NCI-H524 (cell line): ENCODE results near the gene KRT79.

Source experiments
- DNase-seq, 2 experiments: peaks; one replicate each; lab custom pipeline; 2025; lab: John Stamatoyannopoulos, UW

The KRT79 gene

DNA sequence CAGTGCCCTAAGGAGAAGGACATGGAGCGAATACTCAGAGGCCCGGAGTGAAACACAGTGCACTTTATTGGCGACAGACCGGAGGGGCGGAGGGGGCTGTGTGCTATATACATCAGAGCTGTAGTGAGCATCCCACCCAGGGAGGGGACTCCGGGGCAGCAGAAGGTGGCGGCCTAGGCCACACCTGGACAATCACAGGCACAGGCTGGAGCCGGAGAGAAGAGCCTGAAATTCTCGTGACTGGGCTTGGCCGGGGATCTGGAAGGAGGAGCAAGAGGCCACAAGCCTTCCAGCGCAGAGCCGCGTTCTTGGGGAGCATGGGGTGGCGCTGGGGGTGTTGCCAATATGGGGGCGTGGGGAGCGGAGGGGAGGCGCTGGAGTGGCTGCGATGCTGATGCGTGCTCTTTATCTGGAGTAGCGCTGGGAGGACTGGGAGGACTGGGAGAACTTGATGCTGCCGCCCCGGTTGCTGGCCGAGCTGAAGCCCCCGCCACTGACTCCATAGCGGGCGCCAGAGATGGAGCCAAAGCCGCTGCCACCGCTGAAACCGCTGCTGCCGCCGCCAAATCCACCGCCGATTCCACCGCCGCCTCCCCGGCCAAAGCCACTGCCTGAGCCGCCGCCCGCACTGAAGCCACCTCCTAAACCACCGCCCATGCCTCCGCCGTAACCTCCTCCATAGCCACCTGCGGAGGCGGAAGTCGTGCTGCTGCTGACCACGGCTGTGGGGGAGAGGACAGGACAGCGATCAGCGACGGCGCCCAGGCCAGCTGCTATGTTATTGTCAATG is 44.3 kb downstream of the KRT79 start:
- no peak for DNase-seq

- DNase-seq: no peak
Observed at GRCh38 chr12:52788876-52789636, 45.1 kb downstream of the KRT79 start.

DNA sequence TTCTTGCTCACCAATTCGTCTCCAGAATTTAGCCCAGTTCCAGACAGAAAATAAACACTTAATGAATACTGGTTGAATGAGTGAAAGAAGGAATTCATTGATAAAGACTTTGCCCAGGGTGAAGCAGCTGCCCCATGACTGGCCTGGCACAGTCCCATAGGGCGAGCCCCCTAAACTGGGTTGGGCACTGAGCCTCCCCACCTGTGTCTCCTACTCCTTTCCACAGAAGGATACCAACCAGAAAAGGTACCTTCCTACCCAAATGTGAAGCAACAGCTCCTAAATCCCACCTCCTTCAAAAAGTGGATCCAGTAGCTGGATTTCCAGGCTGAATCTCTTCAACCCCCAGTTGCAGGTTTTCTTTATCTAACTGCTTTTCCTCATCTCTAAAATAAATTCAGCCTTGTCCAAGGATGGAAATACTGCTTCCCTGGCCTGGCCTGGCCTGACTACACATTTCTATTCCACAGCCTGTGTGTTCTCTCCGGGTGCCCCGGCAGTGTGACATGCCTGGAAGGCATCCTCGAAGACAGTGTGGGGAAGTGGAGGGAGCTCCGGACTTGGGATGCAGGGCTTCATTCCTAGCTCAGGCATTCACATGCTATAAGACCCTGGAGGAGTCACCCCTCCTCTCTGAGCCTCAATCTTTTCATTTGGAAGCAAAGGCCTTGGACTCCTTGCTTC is 45.8 kb downstream of the KRT79 start:
- DNase-seq: no peak

DNA sequence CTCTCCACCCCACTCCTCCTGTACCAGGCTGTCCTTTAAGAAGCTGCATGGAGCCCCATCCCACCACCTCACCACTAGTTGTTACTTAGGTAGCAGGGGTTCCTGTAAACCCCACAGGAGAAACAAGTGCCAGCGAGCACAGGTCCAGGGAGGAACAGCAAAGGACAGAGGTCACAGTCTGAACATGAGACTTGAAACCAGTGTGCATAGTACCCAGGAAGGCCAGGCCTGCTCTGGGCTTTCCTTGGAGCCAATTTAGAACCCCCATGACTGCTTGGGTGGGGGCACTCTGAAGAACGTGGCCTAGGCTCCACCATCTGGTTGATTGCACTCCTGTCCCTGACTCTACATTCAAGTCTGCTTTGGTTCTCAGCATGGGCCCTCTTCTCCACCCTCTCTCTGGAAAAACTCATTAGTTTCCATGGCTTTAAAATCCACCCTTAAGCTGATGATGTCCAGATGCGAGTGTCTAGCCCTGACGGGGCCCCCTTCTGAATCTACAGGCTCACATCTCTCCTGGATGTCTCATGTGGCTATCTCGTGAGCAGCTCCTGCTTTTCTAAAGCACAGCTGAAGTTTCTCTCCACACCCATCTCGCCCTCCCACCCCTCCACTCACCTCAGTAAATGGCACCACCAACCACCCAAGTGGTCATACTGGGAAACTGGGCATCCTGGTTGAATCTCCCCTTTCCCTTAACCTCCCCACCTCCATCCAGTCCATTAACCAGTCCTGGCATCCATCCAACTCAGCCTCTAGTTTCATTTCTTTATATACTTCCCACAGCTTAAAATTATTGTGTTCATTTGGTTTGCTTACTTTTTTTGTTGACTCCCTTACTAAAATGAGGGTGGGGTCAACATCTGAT is 46.6 kb downstream of the KRT79 start:
- no peak for DNase-seq

DNA sequence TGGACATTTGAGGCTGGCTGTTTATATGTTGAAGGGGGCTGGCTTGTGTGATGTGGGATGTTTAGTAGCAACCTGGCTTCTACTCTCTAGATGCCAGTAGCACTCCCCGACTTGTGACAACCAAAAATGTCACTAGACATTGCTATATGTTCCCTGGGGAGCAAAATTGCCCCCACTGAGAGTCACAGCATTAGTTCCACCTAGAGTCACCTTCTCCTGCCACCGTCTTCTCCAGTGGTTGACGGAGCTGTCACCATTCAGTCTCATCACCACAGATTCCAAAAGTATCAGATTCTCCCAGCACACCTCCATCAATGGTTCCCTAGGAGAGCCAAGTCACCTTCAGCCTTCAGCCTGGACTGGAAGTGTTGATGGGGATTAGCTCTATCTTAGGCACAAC is 49.2 kb downstream of the KRT79 start:
- no peak for DNase-seq

DNA sequence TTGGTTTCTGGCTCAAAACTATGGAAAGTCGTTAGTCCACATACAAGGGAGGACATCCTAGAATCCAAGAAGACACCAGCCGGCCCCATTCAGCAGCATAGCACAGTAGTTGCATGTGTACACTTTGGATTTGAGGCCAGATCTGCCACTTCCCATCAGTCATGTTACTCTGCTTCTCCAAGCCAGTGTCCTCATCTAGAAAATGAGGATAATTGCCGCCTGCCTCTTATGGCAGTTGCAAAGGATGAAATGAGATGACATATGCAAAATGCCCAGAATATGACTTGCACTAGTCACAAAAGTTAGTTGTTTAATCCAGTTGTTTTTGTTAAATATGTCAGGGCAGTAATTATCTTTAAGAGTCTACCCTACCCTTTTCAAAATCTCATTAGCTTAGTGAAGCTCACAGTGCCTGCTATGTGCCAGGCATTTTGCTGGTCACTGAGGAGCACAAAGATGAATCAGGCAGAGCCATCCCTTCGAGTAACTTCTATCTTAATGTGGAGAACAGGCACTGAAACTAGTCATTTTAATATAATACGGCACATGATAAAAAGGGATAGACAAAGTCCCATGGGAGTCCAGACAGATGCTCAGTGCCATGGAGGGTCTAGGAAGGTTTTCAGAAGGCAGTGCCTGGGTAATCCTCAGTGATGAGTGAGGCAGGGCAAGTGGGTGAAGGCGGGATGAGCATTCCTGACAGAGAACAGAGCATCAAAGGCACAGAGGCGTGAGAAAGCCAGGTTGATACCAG is 50.4 kb downstream of the KRT79 start:
- DNase-seq: peak; percentile 63 to 82

GRCh38 chr12:52782502-52782901 is 51.6 kb downstream of the KRT79 start:
- no peak for DNase-seq

- no peak for DNase-seq
Observed at GRCh38 chr12:52781399-52782082, 52.6 kb downstream of the KRT79 start.

DNA sequence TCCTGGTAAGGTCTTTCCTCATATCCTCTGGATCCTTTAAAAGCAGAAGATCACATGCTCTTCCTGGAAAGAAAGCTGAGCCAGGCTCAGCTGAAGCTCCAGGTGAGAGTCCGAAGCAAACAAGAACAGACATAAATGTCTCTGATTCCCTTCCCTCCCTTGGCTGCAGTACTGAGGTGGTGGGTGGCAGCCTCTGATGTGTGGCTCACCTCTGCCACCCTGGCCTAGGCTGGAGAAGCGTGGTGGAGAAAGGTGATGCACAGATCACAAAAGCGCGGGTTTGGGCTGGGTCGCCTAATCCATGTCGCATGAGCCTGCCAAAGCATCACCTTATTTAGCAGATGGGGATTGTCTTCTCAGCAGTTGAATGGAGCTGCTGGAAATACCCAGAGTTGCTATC is 54.2 kb downstream of the KRT79 start:
- DNase-seq: no peak

- DNase-seq: no peak
Observed at GRCh38 chr12:52778833-52779232, 55.3 kb downstream of the KRT79 start.

DNA sequence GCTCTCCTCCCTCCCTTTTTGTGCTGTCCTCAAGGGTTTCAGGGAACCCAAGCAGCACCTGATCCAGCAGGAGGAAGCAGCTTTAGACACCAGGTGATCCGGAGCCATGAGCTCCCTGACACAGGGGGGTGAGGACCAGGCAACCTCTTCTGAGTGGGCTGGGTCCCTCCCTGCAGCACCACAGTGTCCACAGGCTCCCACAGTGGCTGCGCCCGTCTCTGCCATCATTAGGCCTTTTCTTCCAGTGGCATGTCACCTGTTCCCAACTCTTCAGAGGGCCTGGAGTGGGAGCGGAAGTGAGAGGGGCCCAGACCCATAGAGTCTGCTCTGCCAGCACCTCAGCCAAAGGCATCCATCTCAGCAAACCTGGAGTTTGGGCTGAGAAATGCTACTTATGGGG is 56.5 kb downstream of the KRT79 start:
- DNase-seq: no peak

DNA sequence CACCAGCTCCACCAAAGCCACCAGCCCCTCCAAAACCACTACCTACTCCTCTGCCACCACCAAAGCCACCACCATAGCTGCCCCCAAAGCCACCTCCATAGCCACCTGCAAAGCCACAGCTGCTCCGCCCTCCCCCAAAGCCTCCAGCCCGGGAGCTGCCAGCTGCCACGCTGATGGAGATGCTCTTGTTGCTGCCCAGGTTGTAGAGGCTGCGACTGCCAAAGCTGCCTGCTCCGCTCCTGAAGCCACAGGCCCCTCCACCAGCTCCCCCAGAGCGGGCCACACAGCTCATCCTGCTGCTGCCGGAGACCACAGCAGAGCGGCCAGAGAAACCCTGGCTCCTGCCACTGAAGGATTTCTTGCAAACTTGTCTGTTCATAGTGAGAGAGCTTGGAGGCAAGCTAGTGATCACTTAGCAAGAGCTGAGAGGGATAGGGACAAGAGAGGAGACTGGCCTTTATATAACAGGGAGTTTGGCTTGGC is 57.2 kb downstream of the KRT79 start, which contains the start of gene KRT76:
KRT76 (minus strand) TSS at position 433 of the 483 bp plus-strand sequence; CDS start at position 379, 54 bp downstream.
- peak in 1 of 2 experiments; percentile 59 for DNase-seq

DNA sequence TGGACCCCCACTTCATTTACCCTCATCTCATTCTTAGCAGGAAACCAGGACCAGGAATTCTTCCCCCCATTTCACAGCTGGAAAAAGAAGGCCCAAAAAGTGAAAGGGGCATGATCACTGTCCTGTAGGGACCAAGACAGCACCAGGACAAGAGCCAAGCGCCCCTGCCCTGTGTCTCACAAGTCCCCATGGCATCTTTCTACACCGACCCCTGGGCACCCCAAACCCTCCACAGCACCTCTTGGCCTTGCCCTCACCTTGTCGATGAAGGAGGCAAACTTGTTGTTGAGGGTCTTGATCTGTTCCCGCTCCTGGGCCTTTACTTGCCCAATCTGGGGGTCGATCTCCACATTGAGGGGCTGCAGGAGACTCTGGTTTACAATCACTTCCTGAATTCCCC is 57.7 kb downstream of the KRT79 start:
- no peak for DNase-seq

GRCh38 chr12:52774629-52775250 is 59.4 kb downstream of the KRT79 start:
- DNase-seq: no peak

- no peak for DNase-seq
Observed at GRCh38 chr12:52772772-52773171, 61.3 kb downstream of the KRT79 start.

GRCh38 chr12:52772188-52772587 is 61.9 kb downstream of the KRT79 start:
- no peak for DNase-seq

DNA sequence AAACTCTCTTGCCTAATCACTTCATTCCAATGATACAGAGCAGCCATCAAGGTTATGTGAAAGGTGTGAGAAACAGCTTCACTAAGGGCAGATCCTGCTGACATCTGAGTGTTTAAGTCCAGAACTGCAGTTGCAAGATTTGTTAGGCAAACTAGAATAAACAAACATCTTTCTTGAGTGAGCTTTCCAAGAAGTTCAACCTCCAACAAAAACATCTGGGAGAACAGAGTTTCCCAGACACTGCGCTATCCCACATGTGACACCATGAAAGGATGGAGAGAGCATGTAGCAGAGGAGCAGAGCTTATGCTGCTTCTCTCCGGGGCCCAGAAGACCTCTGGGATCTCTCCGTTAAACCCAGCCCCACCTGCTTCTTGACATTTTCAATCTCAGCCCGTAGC is 62.6 kb downstream of the KRT79 start:
- no peak for DNase-seq
